Dedifferentiated amniotic fluid mesenchymal stem cell (primary cell): ENCODE data around the gene GRHL3.

ENCODE experiments used
- DNase-seq: peaks from one replicate; pipeline ENCODE4 v3.0.0-alpha.2; 2016; ENCODE audit errors: extremely low spot score

Gene GRHL3

GRCh38 chr1:24373044-24373443, 53.9 kb downstream of the GRHL3 start:
- DNase-seq = no peak

- DNase-seq = no peak
These were observed 54.6 kb downstream of the GRHL3 start for GRCh38 chr1:24373710-24374109.

GRCh38 chr1:24374891-24375786, 56.0 kb downstream of the GRHL3 start:
- no peak for DNase-seq

- DNase-seq = no peak
These were observed 60.7 kb downstream of the GRHL3 start for GRCh38 chr1:24379733-24380315.

GRCh38 chr1:24380508-24380907, 61.4 kb downstream of the GRHL3 start:
- no peak for DNase-seq

GRCh38 chr1:24381256-24381655, 62.1 kb downstream of the GRHL3 start:
- no peak for DNase-seq

GRCh38 chr1:24382165-24382577, 63.0 kb downstream of the GRHL3 start:
- no peak for DNase-seq

- DNase-seq = no peak
These were observed 64.3 kb downstream of the GRHL3 start for GRCh38 chr1:24383381-24383940.

GRCh38 chr1:24384251-24385090, 65.3 kb downstream of the GRHL3 start:
- no peak for DNase-seq

GRCh38 chr1:24385160-24385940, 66.2 kb downstream of the GRHL3 start:
- DNase-seq = no peak

- no peak for DNase-seq
These were observed 67.1 kb downstream of the GRHL3 start for GRCh38 chr1:24386241-24386640.

GRCh38 chr1:24386931-24387330, 67.8 kb downstream of the GRHL3 start:
- no peak for DNase-seq

GRCh38 chr1:24387636-24388175, 68.5 kb downstream of the GRHL3 start:
- DNase-seq = no peak

- no peak for DNase-seq
These were observed 69.3 kb downstream of the GRHL3 start for GRCh38 chr1:24388331-24388885.

GRCh38 chr1:24389231-24389678, 70.1 kb downstream of the GRHL3 start:
- no peak for DNase-seq

GRCh38 chr1:24390924-24391782, 72.0 kb downstream of the GRHL3 start:
- peak; percentile 81 for DNase-seq

GRCh38 chr1:24391882-24392603, 72.9 kb downstream of the GRHL3 start:
- DNase-seq = peak; percentile 38

GRCh38 chr1:24392604-24392946, 73.4 kb downstream of the GRHL3 start:
- DNase-seq = no peak
